Neural progenitor cell (in vitro differentiated cells): Measurements from ENCODE around the gene LDB2. TPM values are rescaled to one million over a fixed set of nuclear protein-coding genes. Genes with fewer than 3 reads are reported as not detected.

Experiments
- DNase-seq: peaks from one replicate; pipeline ENCODE4 v3.0.0-alpha.2; 2016; ENCODE audit warnings: low spot score
- H2AFZ ChIP-seq: fragments of 200-600 bp; sonication (generic); replicated peaks from 2 replicates; pipeline ENCODE4 v1.6.1; 2016; ENCODE audit warnings: antibody characterized with exemption
- H3F3A ChIP-seq: fragments of 200-600 bp; sonication (generic); 2 replicates; pipeline ENCODE4 v1.6.1; 2016; ENCODE audit warnings: antibody characterized with exemption, low read depth
- H3K27ac ChIP-seq: fragments of 200-600 bp; sonication (generic); 2 replicates; pipeline ENCODE4 v1.5.1; 2016; ENCODE audit warnings: mild to moderate bottlenecking
- H3K27me3 ChIP-seq: fragments of 200-600 bp; sonication (generic); 2 replicates; pipeline ENCODE4 v1.6.1; 2016; ENCODE audit warnings: mild to moderate bottlenecking, moderate library complexity
- H3K36me3 ChIP-seq: fragments of 200-600 bp; sonication (generic); 2 replicates; pipeline ENCODE4 v1.5.1; 2016
- H3K4me1 ChIP-seq: fragments of 200-600 bp; sonication (generic); 2 replicates; pipeline ENCODE4 v1.6.1; 2016; ENCODE audit warnings: mixed run types
- H3K4me2 ChIP-seq: fragments of 200-600 bp; sonication (generic); 2 replicates; pipeline ENCODE4 v1.6.1; 2016
- H3K4me3 ChIP-seq: fragments of 200-600 bp; sonication (generic); 2 replicates; pipeline ENCODE4 v1.5.1; 2016
- H3K79me2 ChIP-seq: fragments of 200-600 bp; sonication (generic); 2 replicates; pipeline ENCODE4 v1.6.1; 2016; ENCODE audit warnings: low read depth
- H3K9ac ChIP-seq: fragments of 200-600 bp; sonication (generic); 2 replicates; pipeline ENCODE4 v1.6.1; 2016
- H3K9me3 ChIP-seq: fragments of 200-600 bp; sonication (generic); 2 replicates; pipeline ENCODE4 v1.5.1; 2016; ENCODE audit warnings: low read depth
- H4K20me1 ChIP-seq: fragments of 200-600 bp; sonication (generic); 2 replicates; pipeline ENCODE4 v1.6.1; 2016; ENCODE audit warnings: low read depth
- H3K27ac Mint-ChIP-seq: 3 replicates; pipeline ENCODE4 v1.8.0; 2021; ENCODE audit warnings: mixed read lengths
- H3K27me3 Mint-ChIP-seq: 2 replicates; pipeline ENCODE4 v1.8.0; 2022; ENCODE audit warnings: low read depth, mild to moderate bottlenecking, inconsistent platforms, moderate library complexity, mixed read lengths; ENCODE audit not compliant: insufficient read depth
- H3K36me3 Mint-ChIP-seq: 3 replicates; pipeline ENCODE4 v1.8.0; 2021; ENCODE audit warnings: mixed read lengths
- H3K4me1 Mint-ChIP-seq: 3 replicates; pipeline ENCODE4 v1.8.0; 2021; ENCODE audit warnings: mixed read lengths
- H3K4me3 Mint-ChIP-seq: 3 replicates; pipeline ENCODE4 v1.8.0; 2021; ENCODE audit warnings: mild to moderate bottlenecking, moderate library complexity, mixed read lengths
- H3K9me3 Mint-ChIP-seq: 3 replicates; pipeline ENCODE4 v1.8.0; 2020; ENCODE audit warnings: mixed read lengths
- EZH2 ChIP-seq: fragments of 200-600 bp; sonication (generic); IDR thresholded peaks from 2 replicates; pipeline ENCODE4 v1.6.1; 2017; ENCODE audit warnings: antibody characterized with exemption, mild to moderate bottlenecking, moderate library complexity
- EZH2phosphoT487 ChIP-seq: fragments of 200-600 bp; sonication (generic); IDR thresholded peaks from 2 replicates; pipeline ENCODE4 v1.6.1; 2017; ENCODE audit warnings: antibody characterized with exemption
- total RNA-seq: library from RNA; depleted of rRNA; stranded (reverse); fragments of >200 nt; gene quantifications from 2 replicates; pipeline ENCODE4 v1.2.3, GENCODE V29; 2015; ENCODE audit warnings: low replicate concordance
- TF ChIP-seq, protein P1 (sequence below): fragments of 200-600 bp; sonication (generic); IDR thresholded peaks from 2 replicates; pipeline ENCODE4 v1.5.1; 2017; ENCODE audit warnings: antibody characterized with exemption, mild to moderate bottlenecking

LDB2 gene
- total RNA-seq, 1 donor from 2014 or later, result 24.3 TPM

DNA sequence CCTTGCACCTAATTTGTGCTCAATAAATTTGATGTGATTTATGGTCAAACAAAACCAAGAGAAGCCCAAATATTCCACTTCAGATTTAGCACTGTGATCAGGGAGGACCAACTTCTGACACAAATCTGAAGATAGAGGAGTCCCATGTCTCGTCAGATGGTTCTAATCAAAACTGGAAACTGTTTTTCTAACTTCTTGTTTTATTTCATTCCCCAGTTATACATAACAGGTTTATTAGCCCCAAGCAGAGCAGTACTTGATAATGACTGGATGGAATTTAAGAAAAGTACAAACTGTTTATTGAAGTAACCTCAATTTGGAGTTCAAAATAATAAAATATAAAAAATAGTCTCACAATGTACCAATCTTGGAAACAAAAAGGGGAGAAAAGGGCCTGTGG lies 310.3 kb downstream of the LDB2 start:
- no peaks in the 10 kb centered on the region for H3K79me2 ChIP-seq
- no peaks in the 10 kb centered on the region for H3K36me3 ChIP-seq
- H3F3A ChIP-seq, result peaks cover 19% of the 10 kb centered on the region
- DNase-seq, result no peak
- TF ChIP-seq, protein P1, sequence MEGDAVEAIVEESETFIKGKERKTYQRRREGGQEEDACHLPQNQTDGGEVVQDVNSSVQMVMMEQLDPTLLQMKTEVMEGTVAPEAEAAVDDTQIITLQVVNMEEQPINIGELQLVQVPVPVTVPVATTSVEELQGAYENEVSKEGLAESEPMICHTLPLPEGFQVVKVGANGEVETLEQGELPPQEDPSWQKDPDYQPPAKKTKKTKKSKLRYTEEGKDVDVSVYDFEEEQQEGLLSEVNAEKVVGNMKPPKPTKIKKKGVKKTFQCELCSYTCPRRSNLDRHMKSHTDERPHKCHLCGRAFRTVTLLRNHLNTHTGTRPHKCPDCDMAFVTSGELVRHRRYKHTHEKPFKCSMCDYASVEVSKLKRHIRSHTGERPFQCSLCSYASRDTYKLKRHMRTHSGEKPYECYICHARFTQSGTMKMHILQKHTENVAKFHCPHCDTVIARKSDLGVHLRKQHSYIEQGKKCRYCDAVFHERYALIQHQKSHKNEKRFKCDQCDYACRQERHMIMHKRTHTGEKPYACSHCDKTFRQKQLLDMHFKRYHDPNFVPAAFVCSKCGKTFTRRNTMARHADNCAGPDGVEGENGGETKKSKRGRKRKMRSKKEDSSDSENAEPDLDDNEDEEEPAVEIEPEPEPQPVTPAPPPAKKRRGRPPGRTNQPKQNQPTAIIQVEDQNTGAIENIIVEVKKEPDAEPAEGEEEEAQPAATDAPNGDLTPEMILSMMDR, result no peak
- TF ChIP-seq EZH2phosphoT487, result no peak
- no peak for TF ChIP-seq EZH2
- peaks cover 63% of the 10 kb centered on the region for H3K4me1 Mint-ChIP-seq
- H3K9ac ChIP-seq, result no peak overlapping the region
- no peak overlapping the region for H3K4me3 ChIP-seq
- no peaks in the 10 kb centered on the region for H3K9me3 ChIP-seq
- H3K4me3 Mint-ChIP-seq, result no peak overlapping the region
- H3K4me2 ChIP-seq, result no peak overlapping the region
- no peaks in the 10 kb centered on the region for H3K9me3 Mint-ChIP-seq
- H3K27ac ChIP-seq, result no peak overlapping the region
- no peaks in the 10 kb centered on the region for H3K27me3 ChIP-seq
- H2AFZ ChIP-seq, result no peak overlapping the region
- H3K4me1 ChIP-seq, result peaks cover 34% of the 10 kb centered on the region
- no peaks in the 10 kb centered on the region for H4K20me1 ChIP-seq
- H3K36me3 Mint-ChIP-seq, result peaks cover 15% of the 10 kb centered on the region
- H3K27me3 Mint-ChIP-seq, result no peaks in the 10 kb centered on the region
- H3K27ac Mint-ChIP-seq, result no peak overlapping the region

DNA sequence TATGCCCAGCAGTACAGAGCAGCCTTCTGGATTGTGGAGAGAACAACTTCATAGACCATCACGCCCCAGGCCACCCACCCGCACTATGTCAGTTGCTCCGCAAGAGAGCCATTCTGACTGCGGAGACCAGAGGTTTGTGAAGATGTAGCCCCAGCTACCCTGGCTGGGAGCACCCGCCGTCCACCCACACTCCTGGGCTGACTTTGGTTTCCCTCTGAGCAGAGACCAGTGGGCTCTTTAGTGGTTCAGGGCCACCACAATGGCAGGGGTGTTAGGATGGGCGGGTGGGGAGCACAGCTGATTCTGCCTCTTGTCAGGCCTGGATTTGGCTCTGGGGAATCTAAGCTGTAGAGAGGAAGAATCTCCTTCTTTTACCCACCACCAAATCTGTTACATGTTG lies 313.4 kb downstream of the LDB2 start:
- Histone ChIP-seq H3K79me2 (no peaks in the 10 kb centered on the region), H3K4me1 (peaks cover 8% of the 10 kb centered on the region), H3K4me2 (no peak overlapping the region), H3K4me3 (no peak overlapping the region), H2AFZ (no peak overlapping the region), H4K20me1 (no peaks in the 10 kb centered on the region), H3K9ac (no peak overlapping the region), H3K36me3 (no peaks in the 10 kb centered on the region), H3K27ac (no peak overlapping the region), H3K9me3 (no peaks in the 10 kb centered on the region), H3K27me3 (no peaks in the 10 kb centered on the region), H3F3A (no peaks in the 10 kb centered on the region)
- peaks cover 42% of the 10 kb centered on the region for H3K4me1 Mint-ChIP-seq
- H3K27me3 Mint-ChIP-seq, result no peaks in the 10 kb centered on the region
- H3K36me3 Mint-ChIP-seq, result peaks cover 20% of the 10 kb centered on the region
- H3K27ac Mint-ChIP-seq, result peak overlapping the region; percentile 70
- DNase-seq, result no peak
- TF ChIP-seq, protein P1, result no peak
- no peak for TF ChIP-seq EZH2
- no peak for TF ChIP-seq EZH2phosphoT487
- H3K4me3 Mint-ChIP-seq, result no peak overlapping the region
- no peaks in the 10 kb centered on the region for H3K9me3 Mint-ChIP-seq

DNA sequence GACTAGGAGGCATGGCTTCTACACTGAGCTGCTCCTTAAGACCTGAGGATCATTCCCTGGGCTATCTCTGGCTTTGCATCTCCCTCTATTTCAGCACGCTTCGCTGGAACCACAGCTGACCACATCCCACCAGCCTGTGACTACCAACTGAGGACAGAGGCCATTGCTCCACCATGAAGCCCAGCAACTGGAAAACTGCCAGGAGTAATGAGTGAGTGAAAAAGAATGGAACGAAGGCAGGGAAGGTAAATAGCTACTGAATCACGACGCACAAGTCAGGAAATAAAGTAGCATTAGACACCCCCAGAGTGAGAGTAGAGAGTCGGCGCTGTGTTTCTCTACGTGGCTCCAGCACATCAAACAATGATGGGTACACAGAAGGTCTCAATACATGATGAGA lies 314.7 kb downstream of the LDB2 start:
- Mint-ChIP-seq H3K4me1 (peaks cover 41% of the 10 kb centered on the region), H3K4me3 (no peak overlapping the region), H3K36me3 (peaks cover 20% of the 10 kb centered on the region), H3K27ac (no peak overlapping the region), H3K9me3 (no peaks in the 10 kb centered on the region), H3K27me3 (no peaks in the 10 kb centered on the region)
- Histone ChIP-seq H3F3A (no peaks in the 10 kb centered on the region), H3K4me2 (no peak overlapping the region), H3K4me1 (peaks cover 9% of the 10 kb centered on the region), H3K27ac (no peak overlapping the region), H2AFZ (no peak overlapping the region), H3K27me3 (no peaks in the 10 kb centered on the region), H3K9ac (no peak overlapping the region), H3K4me3 (no peak overlapping the region), H3K9me3 (no peaks in the 10 kb centered on the region), H4K20me1 (no peaks in the 10 kb centered on the region), H3K36me3 (no peaks in the 10 kb centered on the region), H3K79me2 (no peaks in the 10 kb centered on the region)
- no peak for DNase-seq
- TF ChIP-seq, protein P1, result no peak

DNA sequence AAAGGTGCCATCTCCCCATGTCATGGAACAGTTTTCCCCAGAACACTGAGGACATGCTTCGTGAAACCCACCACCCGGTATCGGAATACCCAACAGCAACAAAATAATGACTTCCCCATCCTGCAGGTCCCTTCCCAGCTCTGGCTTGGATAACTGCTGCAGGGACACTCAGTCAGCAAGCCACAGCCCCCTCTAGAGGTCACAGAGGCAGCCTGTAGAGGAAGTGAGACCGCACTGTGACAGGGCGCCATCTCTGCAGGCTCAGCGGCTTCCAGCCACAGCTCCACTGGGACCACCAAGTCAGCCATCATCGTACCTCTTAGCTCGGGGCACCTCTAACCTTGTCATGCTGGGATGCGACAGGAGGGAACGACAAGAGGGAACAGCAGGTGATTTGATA lies 315.9 kb downstream of the LDB2 start:
- H3K36me3 ChIP-seq, result no peaks in the 10 kb centered on the region
- peak; percentile 54 for DNase-seq
- no peak overlapping the region for H3K4me2 ChIP-seq
- H3K9ac ChIP-seq, result no peak overlapping the region
- H3F3A ChIP-seq, result no peaks in the 10 kb centered on the region
- H3K79me2 ChIP-seq, result no peaks in the 10 kb centered on the region
- H3K4me3 Mint-ChIP-seq, result no peak overlapping the region
- H3K27ac ChIP-seq, result no peak overlapping the region
- no peaks in the 10 kb centered on the region for H3K9me3 Mint-ChIP-seq
- peaks cover 20% of the 10 kb centered on the region for H3K36me3 Mint-ChIP-seq
- peak overlapping the region; percentile 47 for H3K27ac Mint-ChIP-seq
- no peaks in the 10 kb centered on the region for H3K9me3 ChIP-seq
- TF ChIP-seq EZH2phosphoT487 (no peak), EZH2 (no peak)
- TF ChIP-seq, protein P1, result peak; percentile 56
- no peak overlapping the region for H3K4me3 ChIP-seq
- H4K20me1 ChIP-seq, result no peaks in the 10 kb centered on the region
- no peaks in the 10 kb centered on the region for H3K27me3 Mint-ChIP-seq
- H3K4me1 ChIP-seq, result peaks cover 9% of the 10 kb centered on the region
- no peaks in the 10 kb centered on the region for H3K27me3 ChIP-seq
- no peak overlapping the region for H2AFZ ChIP-seq
- H3K4me1 Mint-ChIP-seq, result peaks cover 34% of the 10 kb centered on the region
